ENCODE measurements around the gene CYP19A1. TPM values are rescaled to one million over a fixed set of nuclear protein-coding genes. Genes with fewer than 3 reads are reported as not detected.
A peak's percentile ranks its signal among the peaks of the same experiment; 100 is the strongest.

The CYP19A1 gene
- total RNA-seq, 1 donor from 2014 or later = 0.58 TPM

DNA sequence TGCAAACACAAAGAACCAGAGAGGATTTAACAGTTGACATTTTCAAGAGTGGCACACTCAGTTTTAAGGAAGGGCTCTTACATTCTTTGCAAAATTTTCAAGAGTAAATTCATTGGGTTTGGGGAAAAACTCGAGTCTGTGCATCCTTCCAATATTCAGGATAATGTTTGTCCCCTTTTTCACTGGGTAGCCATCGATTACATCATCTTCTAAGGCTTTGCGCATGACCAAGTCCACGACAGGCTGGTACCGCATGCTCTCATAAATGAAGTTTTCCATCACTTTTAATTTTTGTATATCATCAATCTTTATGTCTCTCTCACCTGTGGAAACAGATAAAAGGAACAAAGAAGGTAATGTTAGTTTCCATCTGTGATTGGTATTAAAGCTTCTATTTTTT, 126.2 kb downstream of the CYP19A1 start:
- Histone ChIP-seq H3K36me3 (no peaks in the 10 kb centered on the region), H3K27me3 (no peaks in the 10 kb centered on the region), H3K9me3 (no peaks in the 10 kb centered on the region), H3K4me1 (no peaks in the 10 kb centered on the region), H3K4me3 (no peak overlapping the region), H3K27ac (no peak overlapping the region)
- intact Hi-C loops (cut with DNase I) = no loop called here
- no peak for ATAC-seq
- no peak for DNase-seq
- TF ChIP-seq, protein P1, sequence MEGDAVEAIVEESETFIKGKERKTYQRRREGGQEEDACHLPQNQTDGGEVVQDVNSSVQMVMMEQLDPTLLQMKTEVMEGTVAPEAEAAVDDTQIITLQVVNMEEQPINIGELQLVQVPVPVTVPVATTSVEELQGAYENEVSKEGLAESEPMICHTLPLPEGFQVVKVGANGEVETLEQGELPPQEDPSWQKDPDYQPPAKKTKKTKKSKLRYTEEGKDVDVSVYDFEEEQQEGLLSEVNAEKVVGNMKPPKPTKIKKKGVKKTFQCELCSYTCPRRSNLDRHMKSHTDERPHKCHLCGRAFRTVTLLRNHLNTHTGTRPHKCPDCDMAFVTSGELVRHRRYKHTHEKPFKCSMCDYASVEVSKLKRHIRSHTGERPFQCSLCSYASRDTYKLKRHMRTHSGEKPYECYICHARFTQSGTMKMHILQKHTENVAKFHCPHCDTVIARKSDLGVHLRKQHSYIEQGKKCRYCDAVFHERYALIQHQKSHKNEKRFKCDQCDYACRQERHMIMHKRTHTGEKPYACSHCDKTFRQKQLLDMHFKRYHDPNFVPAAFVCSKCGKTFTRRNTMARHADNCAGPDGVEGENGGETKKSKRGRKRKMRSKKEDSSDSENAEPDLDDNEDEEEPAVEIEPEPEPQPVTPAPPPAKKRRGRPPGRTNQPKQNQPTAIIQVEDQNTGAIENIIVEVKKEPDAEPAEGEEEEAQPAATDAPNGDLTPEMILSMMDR (IDR thresholded peaks at IDR 0.05) = no peak

DNA sequence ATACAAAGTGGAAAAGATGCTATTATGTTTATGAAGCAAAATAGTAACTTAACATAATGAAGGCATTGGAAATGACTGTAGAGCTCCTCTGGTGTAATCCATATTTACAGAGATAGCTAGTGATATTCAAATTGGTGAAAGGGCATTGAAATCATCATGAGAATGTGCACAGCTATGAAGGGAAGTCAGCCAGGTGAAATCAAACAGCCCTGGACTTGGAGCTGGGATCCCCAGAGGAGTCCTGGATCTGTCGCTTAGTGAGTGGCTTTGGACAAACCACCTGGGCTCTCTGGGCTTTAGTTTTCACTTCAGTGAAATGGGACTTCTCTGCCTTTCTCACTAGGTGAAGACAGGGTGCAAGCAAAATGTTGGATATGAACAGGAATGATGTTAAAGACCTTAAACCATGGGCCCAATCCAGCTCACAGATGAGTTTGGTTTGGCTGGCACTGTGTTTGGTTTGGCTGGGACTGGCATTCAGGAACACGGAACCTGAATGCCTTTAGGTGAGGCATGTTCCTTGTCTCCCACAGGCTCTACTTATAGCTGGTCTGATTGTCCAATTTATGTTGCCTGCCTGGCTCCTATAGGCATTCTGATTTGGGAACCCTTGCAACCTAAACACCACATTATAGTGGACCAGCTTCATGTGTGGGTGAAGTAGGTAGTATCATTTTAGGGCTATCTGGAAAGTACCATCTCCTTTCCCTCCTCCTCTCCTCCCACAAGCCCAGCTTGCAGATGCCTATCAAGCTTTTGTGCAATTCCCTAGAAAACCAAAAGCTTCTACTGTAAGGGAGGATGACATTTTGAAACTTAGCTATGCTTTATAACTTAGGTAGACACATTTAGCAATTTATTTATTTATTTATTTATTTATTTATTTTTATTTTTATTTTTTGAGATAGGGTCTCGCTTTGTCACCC, 133.1 kb downstream of the CYP19A1 start:
- Histone ChIP-seq H3K4me1 (no peaks in the 10 kb centered on the region), H3K9me3 (no peaks in the 10 kb centered on the region), H3K4me3 (no peak overlapping the region), H3K27ac (no peak overlapping the region), H3K27me3 (no peaks in the 10 kb centered on the region), H3K36me3 (no peaks in the 10 kb centered on the region)
- ATAC-seq (no peak), DNase-seq (no peak)
- intact Hi-C loops (cut with DNase I) = no loop called here
- TF ChIP-seq, protein P1 (IDR thresholded peaks at IDR 0.05) = no peak

DNA sequence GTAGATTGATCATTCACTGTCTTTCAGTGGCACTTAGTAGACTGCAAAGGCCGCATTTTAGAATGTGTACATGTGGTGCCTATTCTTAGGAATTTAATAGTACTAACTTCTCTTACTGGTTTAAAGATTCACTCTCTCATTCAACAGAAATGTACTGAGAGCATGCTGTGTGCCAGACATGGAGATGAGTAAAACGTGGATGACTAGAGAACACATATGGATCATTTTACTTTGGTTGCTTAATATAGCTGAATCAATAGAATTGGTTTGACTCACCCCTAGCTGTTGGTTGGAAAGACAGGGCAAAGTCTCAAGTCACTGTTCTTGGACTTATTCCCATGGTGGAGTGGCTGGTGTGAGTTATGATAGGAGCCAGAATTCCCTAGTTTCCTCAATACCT, 134.6 kb downstream of the CYP19A1 start:
- no peak overlapping the region for H3K27ac ChIP-seq
- no peak overlapping the region for H3K4me3 ChIP-seq
- DNase-seq = no peak
- H3K27me3 ChIP-seq = no peaks in the 10 kb centered on the region
- ATAC-seq = no peak
- no peaks in the 10 kb centered on the region for H3K36me3 ChIP-seq
- TF ChIP-seq, protein P1 (IDR thresholded peaks at IDR 0.05) = no peak
- intact Hi-C loops (cut with DNase I) = no loop called here
- H3K4me1 ChIP-seq = no peaks in the 10 kb centered on the region
- H3K9me3 ChIP-seq = no peaks in the 10 kb centered on the region

DNA sequence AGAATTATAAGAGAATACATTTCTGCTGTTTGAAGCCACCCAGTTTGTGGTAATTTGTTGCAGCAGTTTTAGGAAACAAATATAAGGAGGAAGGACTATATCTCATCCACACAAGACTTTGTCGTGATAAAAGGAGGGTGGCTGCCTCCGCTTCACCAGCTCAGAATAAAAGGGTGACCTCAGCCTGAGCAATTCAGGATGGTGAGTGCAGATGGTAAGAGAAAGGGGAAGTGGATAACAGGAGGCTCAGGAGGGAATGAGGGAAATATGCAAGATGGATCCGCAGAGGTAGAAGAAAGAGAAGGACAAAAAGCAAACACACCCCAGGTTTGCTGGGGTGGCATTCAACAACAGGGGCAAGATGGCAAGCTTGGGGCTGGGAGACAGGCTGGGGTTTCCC, 135.6 kb downstream of the CYP19A1 start:
- TF ChIP-seq, protein P1 (IDR thresholded peaks at IDR 0.05) = no peak
- Histone ChIP-seq H3K27me3 (no peaks in the 10 kb centered on the region), H3K4me3 (no peak overlapping the region), H3K4me1 (no peaks in the 10 kb centered on the region), H3K9me3 (no peaks in the 10 kb centered on the region), H3K36me3 (no peaks in the 10 kb centered on the region), H3K27ac (no peak overlapping the region)
- ATAC-seq (peak; percentile 49), DNase-seq (no peak)
- intact Hi-C loops (cut with DNase I) = no loop called here

DNA sequence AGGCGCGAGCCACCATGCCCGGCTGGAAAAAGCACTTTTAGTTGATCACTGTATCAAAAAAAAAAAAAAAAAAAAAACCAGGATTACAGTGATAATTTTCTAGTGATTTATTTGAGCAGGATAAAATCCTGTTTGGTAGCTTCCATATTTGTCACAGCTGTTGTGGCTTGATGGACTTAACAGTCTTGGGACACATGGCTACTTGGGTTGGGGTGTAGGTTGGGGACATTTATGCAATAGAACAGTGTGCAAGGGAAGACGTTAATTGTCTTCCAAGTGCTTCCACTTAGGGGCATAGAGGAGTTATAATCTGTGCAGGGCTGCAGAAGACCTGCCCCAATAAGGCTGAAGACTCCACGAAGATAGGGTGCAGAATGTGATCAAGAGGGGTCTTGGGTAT, 136.8 kb downstream of the CYP19A1 start:
- H3K27ac ChIP-seq = no peak overlapping the region
- no peaks in the 10 kb centered on the region for H3K36me3 ChIP-seq
- TF ChIP-seq, protein P1 (IDR thresholded peaks at IDR 0.05) = no peak
- no peaks in the 10 kb centered on the region for H3K27me3 ChIP-seq
- no peak overlapping the region for H3K4me3 ChIP-seq
- no peaks in the 10 kb centered on the region for H3K9me3 ChIP-seq
- H3K4me1 ChIP-seq = no peaks in the 10 kb centered on the region
- ATAC-seq (no peak), DNase-seq (no peak)
- intact Hi-C loops (cut with DNase I) = no loop called here
